GM21529 (cell line): ENCODE results near the gene NSD2.

Experiments used
- ATAC-seq: cut with Tn5 transposase; IDR thresholded peaks from one replicate; pipeline ENCODE4 v1.9.1; 2021; ENCODE audit not compliant: unreplicated experiment

The NSD2 gene

GRCh38 chr4:1863297-1864033 lies 7.7 kb upstream of the NSD2 start:
- no peak for ATAC-seq

- ATAC-seq: no peak
Observed at GRCh38 chr4:1864076-1865008, 6.9 kb upstream of the NSD2 start.

GRCh38 chr4:1866189-1866661 lies 5.0 kb upstream of the NSD2 start:
- no peak for ATAC-seq

- no peak for ATAC-seq
Observed at GRCh38 chr4:1868293-1868692, 2.9 kb upstream of the NSD2 start.

GRCh38 chr4:1868912-1869311 lies 2.3 kb upstream of the NSD2 start:
- no peak for ATAC-seq

- ATAC-seq: peak; percentile 14
Observed at GRCh38 chr4:1869530-1870327, 1.5 kb upstream of the NSD2 start.

GRCh38 chr4:1870328-1870577 lies 940 bp upstream of the NSD2 start:
- peak; percentile 63 for ATAC-seq

GRCh38 chr4:1871471-1872021 lies 353 bp downstream of the NSD2 start:
- peak; percentile 2 for ATAC-seq

GRCh38 chr4:1872870-1873269 lies 1.7 kb downstream of the NSD2 start:
- ATAC-seq: no peak

GRCh38 chr4:1873291-1873690 lies 2.1 kb downstream of the NSD2 start:
- no peak for ATAC-seq

- no peak for ATAC-seq
Observed at GRCh38 chr4:1873776-1874175, 2.6 kb downstream of the NSD2 start.

GRCh38 chr4:1874201-1874600 lies 3.0 kb downstream of the NSD2 start:
- ATAC-seq: no peak

GRCh38 chr4:1879485-1879884 lies 8.3 kb downstream of the NSD2 start:
- ATAC-seq: no peak

- ATAC-seq: no peak
Observed at GRCh38 chr4:1880332-1880731, 9.1 kb downstream of the NSD2 start.

- no peak for ATAC-seq
Observed at GRCh38 chr4:1882850-1883271, 11.7 kb downstream of the NSD2 start.

GRCh38 chr4:1883583-1883982 lies 12.4 kb downstream of the NSD2 start:
- ATAC-seq: no peak

GRCh38 chr4:1885414-1885813 lies 14.2 kb downstream of the NSD2 start:
- no peak for ATAC-seq

- no peak for ATAC-seq
Observed at GRCh38 chr4:1887052-1887451, 15.9 kb downstream of the NSD2 start.

GRCh38 chr4:1890979-1891570 lies 19.9 kb downstream of the NSD2 start:
- ATAC-seq: no peak

- ATAC-seq: no peak
Observed at GRCh38 chr4:1895971-1896657, 24.9 kb downstream of the NSD2 start.
